HCT116 (cell line): ENCODE data around the gene UBALD2. TPM values are rescaled to one million over a fixed set of nuclear protein-coding genes. Genes with fewer than 3 reads are reported as not detected.
A peak's percentile ranks its signal among the peaks of the same experiment; 100 is the strongest.
"Not testable (repeated sequence)": the region's sequence is repeated elsewhere in the genome, so short reads cannot be mapped to it uniquely, and the experiment has no call there.

Source experiments
- ATAC-seq: fragments of 200-7000 bp; cut with Tn5 transposase; 2 replicates; pipeline ENCODE4 v1.9.1; 2020; ENCODE audit warnings: mild to moderate bottlenecking, moderate library complexity
- BruUV-seq: library from RNA; stranded (reverse); fragments of 400-500 nt; replicated peaks from 2 replicates; lab custom pipeline; 2021; lab: Mats Ljungman, UMichigan
- CTCF ChIA-PET: fragments of 300-600 bp; sonication (Branson Sonifier 250); formaldehyde crosslinking; loops from one replicate; lab custom pipeline; 2021; ENCODE audit warnings: antibody characterized with exemption; lab: Charles Lee
- POLR2A ChIA-PET: fragments of 300-600, 350-600 bp; sonication (Branson Sonifier 250); formaldehyde crosslinking; loops from one replicate; lab custom pipeline; 2021; ENCODE audit warnings: antibody characterized with exemption; lab: Charles Lee
- RAD21 ChIA-PET, 2 experiments: fragments of 300-600 bp; sonication (Branson Sonifier 250); formaldehyde crosslinking; loops; one replicate each; lab custom pipeline; 2023; ENCODE audit warnings: low total read pairs in 2 of 2; ENCODE audit not compliant: uncharacterized antibody in 2 of 2, unreplicated experiment in 2 of 2, low non-redundant PET in 1 of 2; lab: Charles Lee
- DNase-seq: peaks from one replicate; pipeline ENCODE4 v3.0.0-alpha.2; 2010; ENCODE audit warnings: low read depth, low spot score
- H2AFZ ChIP-seq: fragments of 200-600 bp; shearing (Covaris generic), sonication (generic); 2 replicates; pipeline ENCODE4 v1.6.1; 2017; ENCODE audit warnings: low read depth, mixed run types, mixed read lengths, antibody characterized with exemption, low read length; ENCODE audit not compliant: poor library complexity, severe bottlenecking
- H3K27ac ChIP-seq: 2 replicates; pipeline ENCODE4 v1.5.1; 2012; ENCODE audit warnings: low read depth, low read length
- H3K27me3 ChIP-seq: fragments of 200-600 bp; sonication (generic); 2 replicates; pipeline ENCODE4 v1.6.1; 2016; ENCODE audit warnings: mixed run types, low read length, mixed read lengths; ENCODE audit not compliant: insufficient read depth
- H3K36me3 ChIP-seq, 2 experiments: fragments of 200-500 bp in 1 of 2; fragments of 200-600 bp in 1 of 2; sonication (Bioruptor generic) in 1 of 2; sonication (generic) in 1 of 2; 2 replicates each; pipeline versions ENCODE4 v1.5.1 to v1.6.1; 2014 to 2016; ENCODE audit warnings: low read length in 2 of 2, inconsistent platforms in 1 of 2, mixed read lengths in 1 of 2, mixed run types in 1 of 2; ENCODE audit not compliant: insufficient read depth in 2 of 2, control insufficient read depth in 1 of 2
- H3K4me1 ChIP-seq, 2 experiments: fragments of 200-600 bp in 1 of 2; sonication (generic) in 1 of 2; 2 replicates each; pipeline versions ENCODE4 v1.5.1 to v1.6.1; 2012 to 2017; ENCODE audit warnings: low read length in 2 of 2, inconsistent platforms in 1 of 2, mild to moderate bottlenecking in 1 of 2, mixed read lengths in 1 of 2, mixed run types in 1 of 2, moderate library complexity in 1 of 2; ENCODE audit not compliant: insufficient read depth in 2 of 2, control insufficient read depth in 1 of 2
- H3K4me2 ChIP-seq: fragments of 200-600 bp; sonication (generic); 2 replicates; pipeline ENCODE4 v1.6.1; 2017; ENCODE audit warnings: mixed run types, low read length, mixed read lengths
- H3K4me3 ChIP-seq, 2 experiments: fragments of 200-600 bp in 1 of 2; sonication (generic) in 1 of 2; replicated peaks in 1 of 2; 2 replicates each; pipeline ENCODE4 v1.5.1; 2011 to 2016; ENCODE audit warnings: low read length in 2 of 2, control low read depth in 1 of 2, low read depth in 1 of 2, mild to moderate bottlenecking in 1 of 2, mixed read lengths in 1 of 2, mixed run types in 1 of 2
- H3K79me2 ChIP-seq: fragments of 200-600 bp; sonication (generic); 2 replicates; pipeline ENCODE4 v1.6.1; 2017; ENCODE audit warnings: mild to moderate bottlenecking, mixed run types, low read length, moderate library complexity, mixed read lengths; ENCODE audit not compliant: insufficient read depth
- H3K9ac ChIP-seq: fragments of 200-600 bp; sonication (generic); 2 replicates; pipeline ENCODE4 v1.6.1; 2016; ENCODE audit warnings: low read length, mixed read lengths
- H3K9me2 ChIP-seq: fragments of 200-600 bp; sonication (generic), shearing (Covaris generic); 2 replicates; pipeline ENCODE4 v1.6.1; 2017; ENCODE audit warnings: mixed run types, mild to moderate bottlenecking, moderate library complexity; ENCODE audit not compliant: insufficient read depth
- H3K9me3 ChIP-seq, 2 experiments: fragments of 200-500 bp in 1 of 2; fragments of 200-600 bp in 1 of 2; sonication (Bioruptor generic) in 1 of 2; sonication (generic) in 1 of 2; 2 replicates each; pipeline ENCODE4 v1.6.1; 2014 to 2017; ENCODE audit warnings: low read length in 2 of 2, mixed read lengths in 2 of 2, inconsistent platforms in 1 of 2, low read depth in 1 of 2, mild to moderate bottlenecking in 1 of 2, mixed run types in 1 of 2, moderate library complexity in 1 of 2; ENCODE audit not compliant: control insufficient read depth in 1 of 2, insufficient read depth in 1 of 2
- H4K20me1 ChIP-seq: fragments of 200-600 bp; sonication (generic), shearing (Covaris generic); 2 replicates; pipeline ENCODE4 v1.6.1; 2017; ENCODE audit warnings: mixed run types, mild to moderate bottlenecking, moderate library complexity; ENCODE audit not compliant: insufficient read depth
- ATF3 ChIP-seq: IDR thresholded peaks from 2 replicates; pipeline ENCODE4 v1.6.1; 2012
- CEBPB ChIP-seq: IDR thresholded peaks from 2 replicates; pipeline ENCODE4 v1.6.1; 2012; ENCODE audit warnings: low read depth
- EGR1 ChIP-seq: IDR thresholded peaks from 2 replicates; pipeline ENCODE4 v1.6.1; 2012; ENCODE audit warnings: low read depth
- FOSL1 ChIP-seq: IDR thresholded peaks from 2 replicates; pipeline ENCODE4 v1.6.1; 2012; ENCODE audit warnings: low read depth
- JUND ChIP-seq: IDR thresholded peaks from 2 replicates; pipeline ENCODE4 v1.6.1; 2012
- MAX ChIP-seq: IDR thresholded peaks from 2 replicates; pipeline ENCODE4 v1.6.1; 2012
- POLR2A ChIP-seq: IDR thresholded peaks from 2 replicates; pipeline ENCODE4 v1.7.0; 2011; ENCODE audit warnings: borderline replicate concordance; ENCODE audit not compliant: insufficient read depth, insufficient read length; ENCODE audit errors: extremely low read depth
- SIN3A ChIP-seq: IDR thresholded peaks from 2 replicates; pipeline ENCODE4 v1.6.1; 2012; ENCODE audit warnings: low read depth
- TCF7L2 ChIP-seq: IDR thresholded peaks from 2 replicates; pipeline ENCODE4 v1.7.0; 2011; ENCODE audit warnings: borderline replicate concordance, inconsistent platforms; ENCODE audit not compliant: insufficient read depth, insufficient read length; ENCODE audit errors: extremely low read depth
- YY1 ChIP-seq: IDR thresholded peaks from 2 replicates; pipeline ENCODE4 v1.6.1; 2011; ENCODE audit warnings: low read length, low read depth, moderate library complexity, mild to moderate bottlenecking; ENCODE audit not compliant: insufficient replicate concordance; ENCODE audit errors: extremely low read depth
- ZFX ChIP-seq: fragments of 450-650 bp; IDR thresholded peaks from 2 replicates; pipeline ENCODE4 v1.6.1; 2017
- ZNF274 ChIP-seq: fragments of 200-500 bp; sonication (Bioruptor generic); IDR thresholded peaks from 2 replicates; pipeline ENCODE4 v1.6.1; 2014; ENCODE audit warnings: mild to moderate bottlenecking, low read depth, low read length, inconsistent platforms
- intact Hi-C: fragments of 100-400 bp; cut with micrococcal nuclease; formaldehyde crosslinking; loops from 2 replicates; pipeline ENCODE4 v1.10.0; 2022
- total RNA-seq: library from RNA; stranded (reverse); gene quantifications from one replicate; pipeline ENCODE4 v1.2.1, GENCODE V29; 2021; ENCODE audit not compliant: unreplicated experiment

UBALD2 gene
- total RNA-seq, 1 experiment from 2014 or later: 94.3 TPM

- TSS peak; percentile 45 for BruUV-seq
- CTCF ChIA-PET: interaction anchor here (1.5 to 1.7 kb wide), 2 partner anchors 13 to 14 kb away, joined by 3 to 11 read pairs; no protein-coding TSS in a partner anchor
- intact Hi-C loops: no loop called here
These were observed 1.2 kb downstream of the UBALD2 start for GRCh38 chr17:76266244-76266938.

GRCh38 chr17:76267051-76267576 lies 2.0 kb downstream of the UBALD2 start:
- Histone ChIP-seq H3K27me3 (no peaks in the 10 kb centered on the region), H4K20me1 (no peaks in the 10 kb centered on the region), H3K9ac (peak overlapping the region; percentile 74; the same call in 1 of the 2 replicates), H3K4me1 (peaks cover 25 to 39% of the 10 kb centered on the region in 2 experiments), H2AFZ (no peak overlapping the region), H3K4me3 (peak overlapping the region in 1 of 2 experiments; percentile 82; a peak in 3 of 4 replicates), H3K4me2 (peak overlapping the region; percentile 90), H3K27ac (no peak overlapping the region), H3K9me3 (no peaks in the 10 kb centered on the region), H3K79me2 (peaks cover 24% of the 10 kb centered on the region), H3K36me3 (peaks cover 3 to 21% of the 10 kb centered on the region in 2 experiments; a peak in 2 of 4 replicates), H3K9me2 (no peaks in the 10 kb centered on the region)
- BruUV-seq: no TSS peak
- RAD21 ChIA-PET: no interaction called here
- no peak for ATAC-seq
- no peak for TF ChIP-seq CEBPB
- no peak for TF ChIP-seq POLR2A
- TF ChIP-seq ATF3: no peak
- TF ChIP-seq FOSL1: no peak
- no peak for TF ChIP-seq ZFX
- TF ChIP-seq YY1: no peak
- CTCF ChIA-PET: interaction anchor here (0.7 to 1.7 kb wide), 3 partner anchors 12 to 146 kb away, joined by 3 to 11 read pairs (median 3); no protein-coding TSS in a partner anchor
- intact Hi-C loops: no loop called here
- POLR2A ChIA-PET: no interaction called here
- DNase-seq: no peak

More at GRCh38 chr17:76266244-76266938, 1.2 kb downstream of the UBALD2 start:
- no peak for TF ChIP-seq MAX
- TF ChIP-seq ZNF274: no peak
- no peak for TF ChIP-seq CEBPB
- TF ChIP-seq JUND: no peak
- TF ChIP-seq TCF7L2: no peak
- no peak for TF ChIP-seq EGR1
- no peak for TF ChIP-seq YY1
- no peak for TF ChIP-seq SIN3A
- TF ChIP-seq, all 23 proteins: peak for 0
- Histone ChIP-seq H3K4me1 (peaks cover 25 to 39% of the 10 kb centered on the region in 2 experiments), H3K36me3 (peaks cover 3 to 21% of the 10 kb centered on the region in 2 experiments; a peak in 2 of 4 replicates), H2AFZ (no peak overlapping the region), H3K9ac (peak overlapping the region; percentile 74), H3K79me2 (peaks cover 24% of the 10 kb centered on the region), H3K9me3 (no peaks in the 10 kb centered on the region), H4K20me1 (no peaks in the 10 kb centered on the region), H3K9me2 (no peaks in the 10 kb centered on the region), H3K27me3 (no peaks in the 10 kb centered on the region), H3K27ac (peak overlapping the region; percentile 68; the same call in 1 of the 2 replicates), H3K4me2 (peak overlapping the region; percentile 90), H3K4me3 (peak overlapping the region; percentile 70 to 82)
- ATAC-seq (no peak), DNase-seq (no peak)
- ChIA-PET POLR2A (no interaction called here), RAD21 (no interaction called here)

GRCh38 chr17:76267581-76268001 lies 2.4 kb downstream of the UBALD2 start:
- Histone ChIP-seq H3K79me2 (peaks cover 24% of the 10 kb centered on the region), H3K4me1 (peaks cover 23 to 36% of the 10 kb centered on the region in 2 experiments), H3K36me3 (peaks cover 3 to 21% of the 10 kb centered on the region in 2 experiments; a peak in 2 of 4 replicates)
- H3K27me3 ChIP-seq, DNase-seq, H4K20me1 ChIP-seq, H3K9me3 ChIP-seq, BruUV-seq, H3K4me2 ChIP-seq, ATAC-seq, intact Hi-C loops, H3K9ac ChIP-seq, H2AFZ ChIP-seq, H3K4me3 ChIP-seq, H3K9me2 ChIP-seq, H3K27ac ChIP-seq, RAD21 ChIA-PET: not testable (repeated sequence)
- ChIA-PET CTCF (interaction anchor here (0.7 to 1.7 kb wide), 3 partner anchors 12 to 146 kb away, joined by 3 to 11 read pairs (median 3); no protein-coding TSS in a partner anchor), POLR2A (interaction anchor here (1.4 kb wide), 1 partner anchor 21 kb away, joined by 3 read pairs; no protein-coding TSS in a partner anchor)
